Activated gamma-delta T cell treated with Interleukin-2 at 50 U/mL for 16 hours (primary cell): ENCODE measurements around the gene FAM156B.
"Not testable (repeated sequence)": the region's sequence is repeated elsewhere in the genome, so short reads cannot be mapped to it uniquely, and the experiment has no call there.

Source experiments
- DNase-seq: peaks from one replicate; pipeline ENCODE4 v3.0.0-alpha.2; 2020

FAM156B gene

DNA sequence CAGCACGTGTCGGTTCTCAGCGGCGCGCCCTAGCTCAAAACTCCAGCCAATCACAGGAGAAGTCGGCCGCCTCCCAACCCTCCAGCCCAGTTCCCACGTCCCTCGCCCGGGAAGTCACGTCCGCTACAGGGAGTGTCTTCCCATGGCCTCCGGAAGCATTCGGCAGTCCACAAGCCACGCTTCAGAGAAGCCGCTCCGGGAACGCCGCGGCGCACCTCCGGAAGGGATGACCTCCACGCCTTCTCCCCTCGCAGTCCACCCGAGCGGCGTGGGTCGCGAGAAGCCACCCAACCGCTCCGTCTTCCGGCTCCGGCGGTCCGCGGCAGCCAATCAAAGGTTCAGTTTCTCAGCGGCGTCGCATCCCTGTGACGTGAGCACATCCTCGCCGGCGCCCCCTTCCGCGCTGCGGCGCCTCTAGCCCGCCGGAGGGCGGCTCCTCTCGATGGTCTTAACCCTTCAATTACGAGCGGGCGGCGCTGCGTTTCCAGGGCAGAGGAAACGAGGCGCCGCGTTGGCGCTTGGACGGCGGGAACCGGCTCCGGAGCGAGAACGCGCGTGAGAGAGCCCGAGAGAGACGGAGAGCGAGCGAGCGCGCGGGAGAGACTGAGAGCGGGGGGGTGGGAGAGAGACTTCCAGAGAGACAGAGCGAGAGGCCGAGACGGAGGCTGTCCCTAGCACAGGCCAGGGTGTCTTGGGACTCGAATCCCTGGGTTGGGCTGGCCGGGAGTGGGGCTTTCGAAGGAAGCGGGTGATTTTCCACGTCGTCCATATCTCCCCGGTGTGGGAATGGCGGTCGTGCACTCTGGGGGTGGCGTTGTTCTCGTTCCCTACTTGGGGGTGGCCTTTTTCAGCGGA is at the start of gene FAM156B:
Gene FAM156B (plus strand): TSS at position 476 of the 855 bp plus-strand sequence. CDS start 9,896 bp downstream, outside the sequence.
- DNase-seq, result not testable (repeated sequence)

DNA sequence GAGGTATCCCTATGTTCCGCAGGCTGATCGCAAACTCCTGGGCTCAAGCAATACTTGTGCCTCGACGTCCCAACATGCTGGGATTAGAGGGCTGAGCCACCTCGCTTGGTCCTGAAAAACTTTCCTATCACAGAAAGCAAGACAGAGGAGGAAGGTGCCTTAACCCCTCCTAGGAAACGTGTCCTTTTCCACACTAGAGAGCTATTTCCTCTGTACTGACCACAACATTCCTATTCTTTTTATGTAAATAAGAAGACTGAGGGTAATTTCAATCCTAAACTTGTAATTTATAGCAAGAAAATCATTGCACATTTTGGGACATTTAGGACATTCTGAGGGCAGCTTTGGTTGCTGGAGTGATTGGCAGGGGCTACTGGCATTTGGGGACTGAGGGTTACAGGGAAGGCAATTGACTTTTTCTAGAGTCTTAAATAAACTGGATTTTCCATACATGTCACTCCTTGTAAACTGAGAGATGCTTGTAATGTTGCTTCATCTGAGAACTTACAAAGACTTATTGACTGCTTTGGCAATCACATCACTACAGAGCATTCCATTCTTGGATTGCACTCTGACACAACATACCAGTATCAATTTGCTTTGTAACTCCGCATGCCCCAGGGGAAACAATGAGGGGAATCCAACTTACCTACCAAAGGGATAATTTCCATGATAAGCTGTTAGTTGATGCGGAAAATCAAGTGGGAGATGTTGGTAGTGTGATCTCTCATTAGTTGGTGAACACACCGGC is 44.8 kb upstream of the FAM156B start:
- no peak for DNase-seq

GRCh38 chrX:52856991-52857525 is 40.1 kb upstream of the FAM156B start:
- not testable (repeated sequence) for DNase-seq

- DNase-seq, result no peak
These were observed 31.7 kb upstream of the FAM156B start for GRCh38 chrX:52865343-52865998.

- DNase-seq, result no peak
These were observed 29.4 kb upstream of the FAM156B start, which contains the start of gene XAGE3 for GRCh38 chrX:52867610-52868348. XAGE3 (minus strand) TSS chrX:52868083; CDS start chrX:52867133, 950 bp downstream.

- DNase-seq, result no peak
These were observed 27.1 kb upstream of the FAM156B start for GRCh38 chrX:52870046-52870445.

GRCh38 chrX:52873825-52874224 is 23.3 kb upstream of the FAM156B start:
- not testable (repeated sequence) for DNase-seq

DNA sequence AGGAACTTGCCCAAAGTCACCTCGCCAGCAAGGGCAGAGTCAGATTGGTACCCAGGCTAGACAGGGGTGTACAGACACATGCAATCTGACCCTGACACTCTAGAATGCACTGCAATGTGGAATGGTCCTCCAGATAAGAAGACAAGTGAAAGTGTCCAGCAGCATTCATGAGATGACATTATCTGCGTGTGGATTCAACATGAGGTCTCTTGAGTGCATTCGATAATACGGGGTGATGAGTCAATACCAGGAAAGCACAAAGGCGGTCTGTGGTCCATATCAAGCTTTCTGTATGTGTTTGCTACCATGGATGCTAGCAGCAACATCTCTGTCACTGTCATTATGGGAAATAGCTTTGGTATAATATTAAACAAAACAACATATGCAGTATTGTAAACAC is 22.5 kb upstream of the FAM156B start:
- DNase-seq, result no peak

DNA sequence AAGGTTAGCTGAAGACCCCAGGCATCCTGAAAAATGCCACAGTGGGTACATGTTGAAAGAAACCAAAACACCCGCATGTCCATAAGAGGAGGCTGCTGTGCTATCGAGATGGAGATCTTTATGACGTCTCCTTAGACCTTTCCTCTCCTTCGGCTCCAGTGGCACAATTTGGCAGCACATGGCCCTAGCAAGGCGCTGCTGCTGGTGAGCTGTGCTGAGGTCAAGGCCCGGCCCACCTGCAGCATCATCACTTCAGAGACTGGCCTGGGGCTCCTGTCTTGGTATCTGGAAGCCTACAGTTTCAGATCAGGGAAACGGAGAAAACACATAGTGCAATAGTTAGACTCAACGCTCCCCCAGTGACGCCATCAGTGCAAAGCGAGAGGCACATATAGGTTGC is 21.7 kb upstream of the FAM156B start:
- not testable (repeated sequence) for DNase-seq

- not testable (repeated sequence) for DNase-seq
These were observed 20.7 kb upstream of the FAM156B start for GRCh38 chrX:52876386-52876785.

- DNase-seq, result not testable (repeated sequence)
These were observed 9.7 kb upstream of the FAM156B start for GRCh38 chrX:52887459-52887858.

GRCh38 chrX:52888090-52888489 is 9.0 kb upstream of the FAM156B start:
- DNase-seq, result not testable (repeated sequence)

DNA sequence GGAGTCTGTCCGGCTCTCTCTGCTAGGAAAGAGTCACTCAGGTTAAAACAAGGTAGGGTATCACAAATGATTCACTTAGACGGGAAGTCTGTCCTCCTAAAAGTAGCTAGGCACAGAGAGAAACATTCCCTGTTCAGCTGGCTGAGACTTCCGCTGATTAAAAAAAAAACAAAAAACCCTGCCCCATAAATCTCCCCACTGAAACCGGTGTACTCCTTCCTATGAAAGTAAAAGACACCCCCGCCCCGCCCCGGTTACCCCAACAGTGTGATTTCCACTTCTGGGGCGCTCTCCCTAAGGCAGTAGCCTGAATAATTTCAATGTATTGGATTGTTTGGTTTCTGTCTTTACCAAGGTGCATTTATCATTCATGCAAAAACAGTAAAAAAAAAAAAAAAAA is 692 bp upstream of the FAM156B start:
- not testable (repeated sequence) for DNase-seq

DNA sequence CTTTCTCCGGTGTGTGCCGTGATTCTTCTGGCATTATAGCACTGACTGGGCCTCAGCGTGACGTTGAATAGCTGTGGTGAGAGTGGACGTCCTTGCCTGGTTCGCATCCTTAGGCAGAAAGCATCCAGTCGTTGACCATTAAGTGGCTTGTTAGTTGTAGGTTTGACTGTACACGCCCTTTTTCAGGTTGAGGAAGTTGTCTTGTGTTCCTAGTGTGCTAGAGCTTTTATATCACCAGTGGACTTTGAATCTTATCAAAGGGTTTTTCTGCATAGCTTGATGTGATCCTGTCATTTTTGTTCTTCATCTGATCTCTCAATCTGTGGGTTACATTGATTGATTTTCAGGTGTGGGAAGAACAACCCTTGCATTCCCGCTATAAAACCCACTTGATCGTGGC is 8.4 kb downstream of the FAM156B start:
- DNase-seq, result not testable (repeated sequence)

DNA sequence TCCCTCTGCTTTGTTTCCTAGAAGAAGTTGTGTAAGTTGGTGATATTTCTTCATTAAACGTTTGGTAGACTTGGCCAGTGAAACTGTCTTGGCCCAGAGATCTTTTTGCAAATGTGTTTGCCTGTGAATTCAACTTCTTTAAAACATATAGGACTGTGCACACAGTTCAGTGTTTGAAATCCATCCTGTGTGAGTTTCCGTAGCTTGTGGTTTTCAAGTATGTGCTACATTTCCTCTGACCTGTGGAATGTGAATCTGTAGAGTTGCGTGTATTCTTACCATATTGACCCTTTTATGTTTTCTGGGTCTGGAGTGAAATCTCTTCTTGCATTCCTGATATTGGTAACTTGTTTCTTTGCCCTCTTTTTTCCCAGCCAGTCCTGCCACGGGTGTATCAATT is 8.9 kb downstream of the FAM156B start:
- not testable (repeated sequence) for DNase-seq

DNA sequence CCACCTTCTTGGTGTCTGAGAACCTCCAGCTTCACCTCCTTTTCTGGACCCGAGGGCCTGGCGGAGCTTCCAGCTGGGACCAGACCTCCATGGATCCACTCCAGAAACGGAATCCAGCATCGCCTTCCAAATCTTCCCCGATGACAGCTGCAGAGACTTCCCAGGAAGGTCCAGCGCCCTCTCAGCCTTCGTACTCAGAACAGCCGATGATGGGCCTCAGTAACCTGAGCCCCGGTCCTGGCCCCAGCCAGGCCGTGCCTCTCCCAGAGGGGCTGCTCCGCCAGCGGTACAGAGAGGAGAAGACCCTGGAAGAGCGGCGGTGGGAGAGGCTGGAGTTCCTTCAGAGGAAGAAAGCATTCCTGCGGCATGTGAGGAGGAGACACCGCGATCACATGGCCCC is 10.0 kb downstream of the FAM156B start:
- DNase-seq, result not testable (repeated sequence)

DNA sequence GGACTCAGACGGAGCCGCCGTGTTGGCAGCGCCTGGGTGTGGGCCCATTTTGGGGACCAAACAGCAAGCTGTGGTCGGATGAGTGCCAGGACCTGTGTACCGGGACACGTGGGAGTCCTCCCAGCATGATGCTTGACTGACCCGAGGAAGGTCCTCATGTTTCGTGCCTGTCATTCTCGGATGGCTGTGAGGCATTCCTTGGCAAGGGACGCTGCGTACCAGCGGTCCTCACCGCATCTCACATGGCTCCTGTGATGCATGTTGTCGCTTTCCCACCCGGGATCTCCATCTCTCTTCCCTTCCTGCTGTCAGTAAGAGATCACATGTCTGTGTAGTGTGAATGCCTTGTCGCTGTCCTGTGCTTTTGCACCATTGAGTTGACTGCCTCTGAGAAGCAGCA is 10.8 kb downstream of the FAM156B start:
- DNase-seq, result not testable (repeated sequence)

DNA sequence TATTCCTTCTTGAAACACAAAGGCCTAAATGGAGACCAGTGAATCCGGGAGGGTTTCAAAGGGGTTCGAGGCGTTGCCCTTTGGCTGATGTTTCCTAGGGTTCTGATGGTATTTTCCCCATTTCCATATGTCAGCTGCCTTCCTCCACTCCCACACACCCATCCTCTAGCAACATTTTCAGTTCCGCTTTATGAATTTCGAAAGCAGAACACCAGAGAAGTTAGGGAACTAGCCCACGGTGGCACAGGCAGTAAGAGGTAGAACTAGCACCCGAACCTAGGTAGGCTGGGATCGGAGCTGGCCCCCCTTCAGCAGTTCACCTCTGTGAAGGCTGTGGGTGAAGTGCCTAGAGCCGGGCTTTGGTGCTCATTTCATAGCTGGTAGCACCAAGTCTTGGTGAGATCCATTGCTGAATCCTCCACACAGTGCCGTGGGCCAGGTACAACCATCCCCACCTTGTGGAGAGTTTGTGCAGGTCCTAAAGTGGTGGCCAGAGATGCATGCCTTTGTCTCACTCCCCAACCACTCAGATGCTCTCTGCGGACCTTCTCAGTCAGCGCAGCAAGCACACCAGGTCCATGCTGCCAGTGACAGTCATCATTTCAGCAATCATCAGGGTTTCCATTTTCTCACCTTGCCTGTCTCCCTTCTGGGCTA is 12.3 kb downstream of the FAM156B start:
- DNase-seq, result not testable (repeated sequence)

GRCh38 chrX:52913681-52914080 is 16.6 kb downstream of the FAM156B start:
- not testable (repeated sequence) for DNase-seq

- DNase-seq, result not testable (repeated sequence)
These were observed 17.6 kb downstream of the FAM156B start for GRCh38 chrX:52914704-52915103.

DNA sequence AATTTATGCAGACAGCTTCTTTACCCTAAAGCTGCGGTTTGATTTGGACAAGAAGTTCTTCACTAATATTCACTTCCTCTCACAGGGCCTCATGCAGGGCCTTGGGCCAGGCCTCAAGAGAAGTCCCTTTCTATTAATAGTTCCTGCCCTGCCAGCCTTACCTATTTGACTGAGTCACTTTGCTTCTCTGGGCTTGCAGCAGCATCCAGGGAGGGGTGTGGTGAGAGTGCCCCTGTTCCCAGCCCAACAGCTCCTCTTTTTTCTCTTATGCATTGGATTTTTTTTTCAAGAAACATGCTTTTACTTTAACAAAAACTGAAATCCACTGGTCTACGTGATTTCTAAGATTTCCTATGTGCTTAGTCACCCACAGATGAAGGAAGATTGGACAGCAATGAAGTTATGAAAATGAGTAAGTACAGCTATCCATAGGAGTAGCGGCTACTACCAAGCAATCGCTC is 26.7 kb downstream of the FAM156B start:
- no peak for DNase-seq
